RWPE1 (cell line): Measurements from ENCODE around the gene TRAPPC6A.

Experiments used
- CTCF ChIA-PET: fragments of 350-600 bp; sonication (Branson Sonifier 250); formaldehyde crosslinking; extraction: SDS; loops from one replicate; lab custom pipeline; 2021; lab: Yijun Ruan, JAX
- POLR2A ChIA-PET: fragments of 400-600 bp; formaldehyde crosslinking; extraction: SDS; loops from one replicate; lab custom pipeline; 2020; ENCODE audit warnings: antibody characterized with exemption; ENCODE audit not compliant: low non-redundant PET; lab: Yijun Ruan, JAX
- DNase-seq: peaks from one replicate; pipeline ENCODE4 v3.0.0; 2012; ENCODE audit warnings: low spot score
- H3K27ac ChIP-seq: fragments of 450-650 bp; 2 replicates; pipeline ENCODE4 v1.5.1; 2017
- TF ChIP-seq, protein P1 (sequence below): fragments of 450-650 bp; conservative IDR thresholded peaks from 2 replicates; pipeline ENCODE4 v1.5.1; 2017; ENCODE audit warnings: low read depth, mild to moderate bottlenecking

Gene TRAPPC6A

DNA sequence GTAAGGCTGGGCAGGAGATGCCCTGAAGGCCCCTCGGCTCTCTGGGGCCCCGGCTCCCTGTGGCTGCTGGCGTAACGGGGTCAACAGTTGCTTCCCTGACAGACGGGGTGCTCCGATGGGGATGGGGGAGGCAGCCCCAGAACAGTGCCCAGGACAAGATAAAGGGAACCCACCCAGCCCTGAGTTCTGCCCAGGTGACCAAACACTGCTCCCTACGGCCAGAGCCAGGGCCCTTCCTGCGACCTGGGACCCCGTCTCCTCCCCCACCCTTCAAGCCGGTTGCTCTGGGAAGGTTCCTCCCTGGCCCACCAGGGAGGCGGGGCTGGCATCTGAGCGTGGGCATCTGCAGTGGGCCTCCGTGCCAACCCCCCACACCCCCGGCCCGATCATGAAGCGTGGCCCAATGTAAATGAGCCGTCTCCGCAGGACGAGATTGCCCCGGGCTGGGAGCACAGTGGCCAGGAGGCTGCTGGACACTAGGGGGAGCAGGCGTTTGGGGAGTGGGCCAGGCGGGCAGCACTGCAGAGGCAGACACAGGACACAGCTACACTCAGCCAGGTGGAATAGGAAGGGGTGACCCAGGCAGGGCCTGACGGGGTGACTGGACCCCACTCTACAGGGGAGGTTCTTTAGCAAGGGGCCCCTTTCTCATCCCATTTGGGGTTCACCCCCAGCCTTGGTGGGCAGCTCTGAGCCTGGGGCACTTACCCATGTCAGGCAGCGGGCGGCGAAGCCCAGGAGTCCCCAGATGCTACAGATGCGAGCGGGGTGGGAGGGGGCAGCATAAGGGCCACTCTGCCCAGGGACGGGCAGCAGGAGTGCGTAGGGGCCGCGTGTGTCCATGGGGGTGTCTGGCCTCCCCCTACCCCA lies 16.1 kb downstream of the TRAPPC6A start:
- DNase-seq, result no peak
- ChIA-PET CTCF (interaction anchor here (0.6 to 0.7 kb wide), 3 partner anchors 15 to 134 kb away, joined by 3 to 4 read pairs (median 3); no protein-coding TSS in a partner anchor), POLR2A (no interaction called here)
- peak overlapping the region; percentile 89 for H3K27ac ChIP-seq
- TF ChIP-seq, protein P1, sequence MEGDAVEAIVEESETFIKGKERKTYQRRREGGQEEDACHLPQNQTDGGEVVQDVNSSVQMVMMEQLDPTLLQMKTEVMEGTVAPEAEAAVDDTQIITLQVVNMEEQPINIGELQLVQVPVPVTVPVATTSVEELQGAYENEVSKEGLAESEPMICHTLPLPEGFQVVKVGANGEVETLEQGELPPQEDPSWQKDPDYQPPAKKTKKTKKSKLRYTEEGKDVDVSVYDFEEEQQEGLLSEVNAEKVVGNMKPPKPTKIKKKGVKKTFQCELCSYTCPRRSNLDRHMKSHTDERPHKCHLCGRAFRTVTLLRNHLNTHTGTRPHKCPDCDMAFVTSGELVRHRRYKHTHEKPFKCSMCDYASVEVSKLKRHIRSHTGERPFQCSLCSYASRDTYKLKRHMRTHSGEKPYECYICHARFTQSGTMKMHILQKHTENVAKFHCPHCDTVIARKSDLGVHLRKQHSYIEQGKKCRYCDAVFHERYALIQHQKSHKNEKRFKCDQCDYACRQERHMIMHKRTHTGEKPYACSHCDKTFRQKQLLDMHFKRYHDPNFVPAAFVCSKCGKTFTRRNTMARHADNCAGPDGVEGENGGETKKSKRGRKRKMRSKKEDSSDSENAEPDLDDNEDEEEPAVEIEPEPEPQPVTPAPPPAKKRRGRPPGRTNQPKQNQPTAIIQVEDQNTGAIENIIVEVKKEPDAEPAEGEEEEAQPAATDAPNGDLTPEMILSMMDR, result no peak

DNA sequence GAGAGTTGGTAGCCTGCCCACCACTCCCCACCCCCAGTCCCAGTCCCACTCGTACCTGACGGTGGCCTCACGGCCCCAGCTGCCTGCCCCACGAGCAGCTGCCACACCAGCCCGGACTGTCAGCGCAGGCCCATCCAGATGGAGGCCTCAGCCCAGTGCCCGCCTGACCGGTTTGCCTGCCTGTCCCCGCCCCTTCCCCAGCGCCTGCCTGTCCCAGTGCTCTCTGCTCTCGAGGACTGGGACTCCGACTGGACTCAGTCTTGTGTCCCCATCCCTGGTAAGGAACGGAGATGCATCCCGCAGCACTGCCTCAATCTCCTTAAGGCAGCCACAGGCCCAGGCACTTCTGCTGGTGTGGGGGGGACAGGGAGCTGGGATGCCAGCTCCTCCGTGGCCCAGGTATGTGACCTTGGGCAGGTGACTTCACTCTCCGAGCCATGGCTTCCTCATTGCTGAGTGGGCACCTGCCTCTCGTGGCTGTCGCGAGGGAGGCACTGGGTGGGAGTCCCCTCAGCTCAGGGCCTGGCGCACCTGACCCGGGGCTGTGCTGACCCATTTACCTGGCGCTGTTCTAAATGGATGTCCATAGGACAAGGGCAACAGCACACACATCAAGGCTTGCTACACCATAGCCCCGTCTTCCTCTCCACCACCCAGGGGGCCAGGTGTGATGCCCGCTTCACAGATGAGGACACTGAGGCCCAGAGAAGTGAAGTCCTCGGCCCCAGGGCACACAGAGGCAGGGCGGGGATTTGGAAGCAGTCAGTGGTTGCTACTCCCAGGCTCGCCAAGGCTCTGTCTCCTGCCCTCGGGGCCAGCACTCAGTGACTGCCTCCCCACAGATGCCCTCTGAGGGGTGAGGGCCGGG lies 16.9 kb downstream of the TRAPPC6A start, which contains the start of gene NKPD1:
NKPD1 (minus strand) TSS at position 113 of the 868 bp plus-strand sequence. CDS start 832 bp downstream, outside the sequence.
- peak within 1 kb of the TSS; percentile 89 for H3K27ac ChIP-seq
- CTCF ChIA-PET, result interaction anchor here (0.6 to 1.2 kb wide), 5 partner anchors 10 to 1736 kb away, joined by 3 to 6 read pairs (median 3); no protein-coding TSS in a partner anchor
- no peak for DNase-seq
- POLR2A ChIA-PET, result no interaction called here
- TF ChIP-seq, protein P1, result no peak

DNA sequence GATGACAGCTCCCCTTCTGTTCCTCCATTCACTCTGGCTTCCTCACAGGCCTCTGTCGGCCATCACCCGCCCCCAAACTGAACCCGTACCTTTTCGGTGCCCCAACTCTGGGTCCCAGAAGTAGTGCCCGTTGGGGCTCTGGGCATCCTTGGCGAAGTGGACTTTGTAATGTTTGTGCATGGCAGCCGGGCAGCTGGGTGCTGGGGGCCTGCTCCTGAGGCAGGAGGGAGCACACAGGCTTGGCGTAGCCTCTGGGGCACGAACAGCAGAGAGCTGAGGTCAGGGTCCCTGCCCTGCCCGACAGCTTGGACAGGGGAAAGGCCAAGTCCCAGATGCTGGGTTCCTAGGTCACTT lies 18.1 kb downstream of the TRAPPC6A start:
- ChIA-PET CTCF (interaction anchor here (0.7 to 1.2 kb wide), 2 partner anchors 100 to 119 kb away, joined by 3 to 4 read pairs; no protein-coding TSS in a partner anchor), POLR2A (no interaction called here)
- H3K27ac ChIP-seq, result peak overlapping the region; percentile 89
- DNase-seq, result no peak
- TF ChIP-seq, protein P1, result no peak

GRCh38 chr19:45159210-45159970 lies 18.6 kb downstream of the TRAPPC6A start:
- ChIA-PET CTCF (interaction anchor here (0.5 to 1.2 kb wide), 3 partner anchors 12 to 118 kb away, joined by 3 to 4 read pairs (median 4); no protein-coding TSS in a partner anchor), POLR2A (no interaction called here)
- TF ChIP-seq, protein P1, result no peak
- DNase-seq, result no peak
- peak overlapping the region; percentile 89 for H3K27ac ChIP-seq

DNA sequence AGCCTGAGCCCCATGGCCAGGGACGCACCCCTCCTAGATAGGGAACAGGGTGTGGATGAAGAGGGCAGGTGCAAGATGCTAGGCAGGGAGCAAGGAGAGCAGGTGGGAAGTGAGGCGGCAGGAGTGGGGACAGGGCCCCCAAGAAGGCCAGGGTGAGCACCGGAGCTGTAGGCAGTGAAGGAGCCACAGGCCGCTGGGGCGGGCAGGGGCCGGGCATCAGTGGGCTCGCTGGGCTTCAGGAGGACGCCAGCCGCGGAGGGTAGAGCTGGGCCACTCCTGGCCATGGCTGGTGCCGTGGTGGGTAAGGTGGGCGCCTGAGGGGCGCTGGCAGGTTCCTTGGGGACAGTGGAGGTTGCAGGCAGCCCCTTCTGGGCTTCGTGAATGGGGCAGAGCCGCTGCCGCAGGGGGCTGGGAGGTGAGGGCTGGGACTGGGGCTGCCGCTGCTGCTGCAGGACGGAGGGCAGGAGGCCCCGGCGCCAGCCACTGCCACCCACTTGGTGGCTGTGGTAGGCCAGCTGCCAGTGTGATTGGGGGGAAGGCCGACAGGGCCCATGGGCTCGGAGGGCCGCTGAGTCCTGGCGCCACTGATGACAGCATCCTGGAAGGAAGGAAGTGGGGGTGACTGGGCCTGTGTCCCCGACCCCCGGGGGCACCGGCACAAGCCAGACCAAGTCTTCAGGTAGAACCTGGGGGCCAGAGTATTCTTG lies 19.4 kb downstream of the TRAPPC6A start:
- no peak overlapping the region; the same call in 1 of the 2 replicates for H3K27ac ChIP-seq
- ChIA-PET POLR2A (no interaction called here), CTCF (interaction anchor here (0.5 kb wide), 1 partner anchor 12 kb away, joined by 4 read pairs; no protein-coding TSS in a partner anchor)
- TF ChIP-seq, protein P1, result no peak
- DNase-seq, result no peak
